HG02981 (cell line): ENCODE results near the gene SYNJ2.

Source experiments
- ATAC-seq: cut with Tn5 transposase; IDR thresholded peaks from one replicate; pipeline ENCODE4 v1.9.1; 2021; ENCODE audit warnings: mild to moderate bottlenecking, moderate library complexity; ENCODE audit not compliant: unreplicated experiment

SYNJ2 gene

GRCh38 chr6:158040804-158041347, 59.2 kb downstream of the SYNJ2 start:
- ATAC-seq, result no peak

GRCh38 chr6:158041370-158041769, 59.7 kb downstream of the SYNJ2 start:
- ATAC-seq, result no peak

GRCh38 chr6:158041788-158042187, 60.1 kb downstream of the SYNJ2 start:
- no peak for ATAC-seq

GRCh38 chr6:158042245-158042798, 60.7 kb downstream of the SYNJ2 start:
- ATAC-seq, result no peak

GRCh38 chr6:158043008-158043407, 61.3 kb downstream of the SYNJ2 start:
- ATAC-seq, result no peak

GRCh38 chr6:158043586-158044524, 62.2 kb downstream of the SYNJ2 start:
- ATAC-seq, result no peak

- no peak for ATAC-seq
Measured at GRCh38 chr6:158044525-158044888, 62.8 kb downstream of the SYNJ2 start.

- ATAC-seq, result no peak
Measured at GRCh38 chr6:158046201-158047126, 64.8 kb downstream of the SYNJ2 start.

GRCh38 chr6:158047127-158047518, 65.5 kb downstream of the SYNJ2 start:
- ATAC-seq, result no peak

- ATAC-seq, result no peak
Measured at GRCh38 chr6:158047563-158048323, 66.1 kb downstream of the SYNJ2 start.

GRCh38 chr6:158048589-158048988, 66.9 kb downstream of the SYNJ2 start:
- no peak for ATAC-seq

- ATAC-seq, result no peak
Measured at GRCh38 chr6:158049055-158050028, 67.7 kb downstream of the SYNJ2 start.

GRCh38 chr6:158050107-158050735, 68.6 kb downstream of the SYNJ2 start:
- ATAC-seq, result no peak

- ATAC-seq, result no peak
Measured at GRCh38 chr6:158050955-158051354, 69.3 kb downstream of the SYNJ2 start.

GRCh38 chr6:158051968-158052367, 70.3 kb downstream of the SYNJ2 start:
- no peak for ATAC-seq

- ATAC-seq, result no peak
Measured at GRCh38 chr6:158053377-158054313, 72.0 kb downstream of the SYNJ2 start.

GRCh38 chr6:158056355-158056754, 74.7 kb downstream of the SYNJ2 start:
- no peak for ATAC-seq

GRCh38 chr6:158056804-158057203, 75.1 kb downstream of the SYNJ2 start:
- ATAC-seq, result no peak
